Neural cell (in vitro differentiated cells): ENCODE data around the gene GAB1. TPM values are rescaled to one million over a fixed set of nuclear protein-coding genes. Genes with fewer than 3 reads are reported as not detected.

ENCODE experiments used
- H2AFZ ChIP-seq: fragments of 200-600, 300-800 bp; sonication (generic), shearing (Covaris generic); 2 replicates; pipeline ENCODE4 v1.6.0; 2014; ENCODE audit warnings: low read depth, mild to moderate bottlenecking, antibody characterized with exemption, low read length, moderate library complexity
- H3F3A ChIP-seq: fragments of 200-600 bp; shearing (Covaris generic); 2 replicates; pipeline ENCODE4 v1.6.1; 2016; ENCODE audit warnings: mild to moderate bottlenecking, moderate library complexity, mixed read lengths, antibody characterized with exemption, low read length; ENCODE audit not compliant: insufficient read depth, poor library complexity, severe bottlenecking
- H3K27ac ChIP-seq: fragments of 200-600, 300-800 bp; sonication (generic), shearing (Covaris generic); 2 replicates; pipeline ENCODE4 v1.5.1; 2014; ENCODE audit warnings: mild to moderate bottlenecking, low read length, moderate library complexity
- H3K27me3 ChIP-seq: fragments of 300-800, 200-600 bp; sonication (generic), shearing (Covaris generic); 2 replicates; pipeline ENCODE4 v1.6.0; 2014; ENCODE audit warnings: mild to moderate bottlenecking, low read depth, low read length, moderate library complexity; ENCODE audit not compliant: insufficient read depth
- H3K36me3 ChIP-seq: fragments of 300-800, 200-600 bp; sonication (generic), shearing (Covaris generic); 2 replicates; pipeline ENCODE4 v1.5.1; 2014; ENCODE audit warnings: mild to moderate bottlenecking, antibody characterized with exemption, low read length, moderate library complexity; ENCODE audit not compliant: insufficient read depth
- H3K4me2 ChIP-seq: fragments of 300-800, 200-600 bp; sonication (generic), shearing (Covaris generic); 2 replicates; pipeline ENCODE4 v1.6.0; 2014; ENCODE audit warnings: mild to moderate bottlenecking, low read length
- H3K4me3 ChIP-seq: fragments of 300-800, 200-600 bp; sonication (generic), shearing (Covaris generic); 2 replicates; pipeline ENCODE4 v1.5.1; 2014; ENCODE audit warnings: mild to moderate bottlenecking, low read length, moderate library complexity
- H3K79me2 ChIP-seq: fragments of 200-600 bp; shearing (Covaris generic); replicated peaks from 2 replicates; pipeline ENCODE4 v1.6.0; 2014; ENCODE audit warnings: mild to moderate bottlenecking, low read length, moderate library complexity; ENCODE audit not compliant: insufficient read depth
- H3K9ac ChIP-seq: fragments of 300-800, 200-600 bp; sonication (generic), shearing (Covaris generic); 2 replicates; pipeline ENCODE4 v1.6.1; 2016; ENCODE audit warnings: mild to moderate bottlenecking, low read length, mixed read lengths
- H3K9me2 ChIP-seq: fragments of 200-600 bp; shearing (Covaris generic); 2 replicates; pipeline ENCODE4 v1.6.1; 2016; ENCODE audit warnings: mild to moderate bottlenecking, low read length, mixed read lengths; ENCODE audit not compliant: insufficient read depth
- H3K9me3 ChIP-seq: fragments of 200-600, 300-800 bp; sonication (generic), shearing (Covaris generic); 2 replicates; pipeline ENCODE4 v1.6.1; 2016; ENCODE audit warnings: mild to moderate bottlenecking, mixed run types, low read length, moderate library complexity, mixed read lengths
- H4K20me1 ChIP-seq: fragments of 200-600 bp; shearing (Covaris generic); 2 replicates; pipeline ENCODE4 v1.6.1; 2016; ENCODE audit warnings: mild to moderate bottlenecking, mixed run types; ENCODE audit not compliant: insufficient read depth
- EP300 ChIP-seq: fragments of 450-650 bp; conservative IDR thresholded peaks from 2 replicates; pipeline ENCODE4 v1.6.1; 2014; ENCODE audit warnings: antibody characterized with exemption, mild to moderate bottlenecking, moderate library complexity; ENCODE audit not compliant: poor library complexity, severe bottlenecking
- EZH2 ChIP-seq: fragments of 200-600, 300-800 bp; shearing (Covaris generic), sonication (generic); IDR thresholded peaks from 2 replicates; pipeline ENCODE4 v1.6.1; 2014; ENCODE audit warnings: antibody characterized with exemption, low read length, borderline replicate concordance, mild to moderate bottlenecking; ENCODE audit not compliant: insufficient read depth, poor library complexity, severe bottlenecking
- MXI1 ChIP-seq: fragments of 450-650 bp; conservative IDR thresholded peaks from 2 replicates; pipeline ENCODE4 v1.6.1; 2014; ENCODE audit warnings: antibody characterized with exemption, mild to moderate bottlenecking; ENCODE audit not compliant: poor library complexity, severe bottlenecking
- POLR2AphosphoS5 ChIP-seq: IDR thresholded peaks from 2 replicates; pipeline ENCODE4 v1.6.1; 2012
- RAD21 ChIP-seq: fragments of 450-650 bp; conservative IDR thresholded peaks from 2 replicates; pipeline ENCODE4 v1.6.1; 2014; ENCODE audit warnings: antibody characterized with exemption, mild to moderate bottlenecking, moderate library complexity
- REST ChIP-seq: IDR thresholded peaks from 2 replicates; pipeline ENCODE4 v1.6.1; 2012; ENCODE audit warnings: borderline replicate concordance
- SMC3 ChIP-seq: fragments of 450-650 bp; conservative IDR thresholded peaks from 2 replicates; pipeline ENCODE4 v1.6.1; 2014; ENCODE audit warnings: antibody characterized with exemption, mild to moderate bottlenecking, moderate library complexity; ENCODE audit not compliant: poor library complexity
- TAF1 ChIP-seq: IDR thresholded peaks from 2 replicates; pipeline ENCODE4 v1.6.1; 2012; ENCODE audit warnings: low read depth
- polyA plus RNA-seq: library from polyadenylated mRNA; depleted of rRNA; stranded (reverse); fragments of >200 nt; gene quantifications from 2 replicates; pipeline ENCODE4 v1.2.3, GENCODE V29; 2014
- TF ChIP-seq, protein P1 (sequence below): fragments of 450-650 bp; IDR thresholded peaks from 2 replicates; pipeline ENCODE4 v1.5.1; 2014; ENCODE audit warnings: antibody characterized with exemption, mild to moderate bottlenecking, moderate library complexity; ENCODE audit not compliant: poor library complexity, severe bottlenecking

Gene GAB1
- polyA plus RNA-seq, 1 donor from 2014 or later, result 2.4 TPM

GRCh38 chr4:143394739-143395453 is 58.2 kb downstream of the GAB1 start:
- no peak overlapping the region for H3K4me2 ChIP-seq
- TF ChIP-seq SMC3 (no peak), POLR2AphosphoS5 (no peak), EZH2 (no peak), RAD21 (no peak), MXI1 (no peak)
- H3F3A ChIP-seq, result no peaks in the 10 kb centered on the region
- H4K20me1 ChIP-seq, result no peaks in the 10 kb centered on the region
- H3K9ac ChIP-seq, result no peak overlapping the region
- H3K9me3 ChIP-seq, result no peaks in the 10 kb centered on the region
- H2AFZ ChIP-seq, result no peak overlapping the region
- H3K4me3 ChIP-seq, result no peak overlapping the region
- no peaks in the 10 kb centered on the region for H3K27me3 ChIP-seq
- no peaks in the 10 kb centered on the region for H3K36me3 ChIP-seq
- no peak overlapping the region for H3K27ac ChIP-seq
- H3K9me2 ChIP-seq, result no peaks in the 10 kb centered on the region
- no peaks in the 10 kb centered on the region for H3K79me2 ChIP-seq

- Histone ChIP-seq H3F3A (no peaks in the 10 kb centered on the region), H3K36me3 (no peaks in the 10 kb centered on the region), H3K4me3 (no peak overlapping the region), H3K9me3 (no peaks in the 10 kb centered on the region), H3K27ac (no peak overlapping the region), H3K9ac (no peak overlapping the region), H3K79me2 (no peaks in the 10 kb centered on the region), H2AFZ (no peak overlapping the region), H4K20me1 (no peaks in the 10 kb centered on the region), H3K27me3 (no peaks in the 10 kb centered on the region), H3K9me2 (no peaks in the 10 kb centered on the region), H3K4me2 (no peak overlapping the region)
- TF ChIP-seq EP300 (no peak), RAD21 (no peak), EZH2 (no peak), REST (no peak), MXI1 (no peak), TAF1 (no peak), POLR2AphosphoS5 (no peak), SMC3 (no peak)
- TF ChIP-seq, protein P1, sequence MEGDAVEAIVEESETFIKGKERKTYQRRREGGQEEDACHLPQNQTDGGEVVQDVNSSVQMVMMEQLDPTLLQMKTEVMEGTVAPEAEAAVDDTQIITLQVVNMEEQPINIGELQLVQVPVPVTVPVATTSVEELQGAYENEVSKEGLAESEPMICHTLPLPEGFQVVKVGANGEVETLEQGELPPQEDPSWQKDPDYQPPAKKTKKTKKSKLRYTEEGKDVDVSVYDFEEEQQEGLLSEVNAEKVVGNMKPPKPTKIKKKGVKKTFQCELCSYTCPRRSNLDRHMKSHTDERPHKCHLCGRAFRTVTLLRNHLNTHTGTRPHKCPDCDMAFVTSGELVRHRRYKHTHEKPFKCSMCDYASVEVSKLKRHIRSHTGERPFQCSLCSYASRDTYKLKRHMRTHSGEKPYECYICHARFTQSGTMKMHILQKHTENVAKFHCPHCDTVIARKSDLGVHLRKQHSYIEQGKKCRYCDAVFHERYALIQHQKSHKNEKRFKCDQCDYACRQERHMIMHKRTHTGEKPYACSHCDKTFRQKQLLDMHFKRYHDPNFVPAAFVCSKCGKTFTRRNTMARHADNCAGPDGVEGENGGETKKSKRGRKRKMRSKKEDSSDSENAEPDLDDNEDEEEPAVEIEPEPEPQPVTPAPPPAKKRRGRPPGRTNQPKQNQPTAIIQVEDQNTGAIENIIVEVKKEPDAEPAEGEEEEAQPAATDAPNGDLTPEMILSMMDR, result no peak
These were observed 60.0 kb downstream of the GAB1 start for GRCh38 chr4:143396695-143397094.
